HepG2 (cell line): Measurements from ENCODE around the gene ITGB7. TPM values are rescaled to one million over a fixed set of nuclear protein-coding genes. Genes with fewer than 3 reads are reported as not detected.

ENCODE experiments used
- CHD4 ChIP-seq: fragments of 200-600 bp; sonication (generic); IDR thresholded peaks from 2 replicates; pipeline ENCODE4 v1.7.0; 2017; ENCODE audit warnings: mild to moderate bottlenecking, low read length, borderline replicate concordance
- GABPA ChIP-seq, 2 experiments: IDR thresholded peaks; 2 replicates each; pipeline ENCODE4 v1.6.1; 2011 to 2016; ENCODE audit warnings: low read depth in 2 of 2, low read length in 1 of 2, missing biosample characterization in 1 of 2, missing genetic modification characterization in 1 of 2
- KDM2A ChIP-seq: sonication (generic); formaldehyde crosslinking; IDR thresholded peaks from 2 replicates; pipeline ENCODE4 v1.4.0; 2020; ENCODE audit warnings: low read depth, missing genetic modification reagents, borderline replicate concordance
- POLR2AphosphoS5 ChIP-seq: IDR thresholded peaks from 2 replicates; pipeline ENCODE4 v1.6.1; 2012; ENCODE audit warnings: low read depth, low read length
- RBFOX2 ChIP-seq: fragments of 200-400 bp; formaldehyde crosslinking; IDR thresholded peaks from 2 replicates; pipeline ENCODE4 v1.6.1; 2017; ENCODE audit warnings: low read depth, mild to moderate bottlenecking, low read length
- SMAD3 ChIP-seq: sonication (generic); formaldehyde crosslinking; IDR thresholded peaks from 2 replicates; pipeline ENCODE4 v1.4.0; 2020; ENCODE audit warnings: missing genetic modification reagents
- SMYD3 ChIP-seq: sonication (generic); formaldehyde crosslinking; IDR thresholded peaks from 2 replicates; pipeline ENCODE4 v1.8.1; 2023; ENCODE audit warnings: mild to moderate bottlenecking, missing genetic modification reagents
- YEATS2 ChIP-seq: sonication (generic); formaldehyde crosslinking; IDR thresholded peaks from 2 replicates; pipeline ENCODE4 v1.4.0; 2020; ENCODE audit warnings: missing genetic modification reagents, borderline replicate concordance
- ZMYM3 ChIP-seq: sonication (generic); formaldehyde crosslinking; IDR thresholded peaks from 2 replicates; pipeline ENCODE4 v1.5.1; 2020; ENCODE audit warnings: mild to moderate bottlenecking, missing genetic modification reagents
- ZNF160 ChIP-seq: sonication (generic); formaldehyde crosslinking; IDR thresholded peaks from 2 replicates; pipeline ENCODE4 v1.8.0; 2022; ENCODE audit warnings: mild to moderate bottlenecking, inconsistent platforms, missing genetic modification reagents
- ZNF232 ChIP-seq: sonication (generic); formaldehyde crosslinking; IDR thresholded peaks from 2 replicates; pipeline ENCODE4 v1.4.0; 2020; ENCODE audit warnings: missing genetic modification reagents, borderline replicate concordance
- ZNF251 ChIP-seq: sonication (generic); formaldehyde crosslinking; IDR thresholded peaks from 2 replicates; pipeline ENCODE4 v1.9.0; 2021; ENCODE audit warnings: mild to moderate bottlenecking, missing genetic modification reagents
- ZNF263 ChIP-seq: sonication (generic); formaldehyde crosslinking; IDR thresholded peaks from 2 replicates; pipeline ENCODE4 v1.4.0; 2020; ENCODE audit warnings: missing genetic modification reagents
- ZNF264 ChIP-seq: sonication (generic); formaldehyde crosslinking; IDR thresholded peaks from 2 replicates; pipeline ENCODE4 v1.4.0; 2020; ENCODE audit warnings: missing genetic modification reagents
- ZNF331 ChIP-seq: sonication (generic); formaldehyde crosslinking; IDR thresholded peaks from 2 replicates; pipeline ENCODE4 v1.4.0; 2020; ENCODE audit warnings: missing genetic modification reagents
- ZNF850 ChIP-seq: sonication (generic); formaldehyde crosslinking; conservative IDR thresholded peaks from 2 replicates; pipeline ENCODE4 v1.9.0; 2021; ENCODE audit warnings: mild to moderate bottlenecking, missing genetic modification reagents
- ZNF883 ChIP-seq: sonication (generic); formaldehyde crosslinking; IDR thresholded peaks from 2 replicates; pipeline ENCODE4 v1.5.1; 2020; ENCODE audit warnings: mild to moderate bottlenecking, missing genetic modification reagents; ENCODE audit errors: not compliant biosample characterization
- ZSCAN21 ChIP-seq: sonication (generic); formaldehyde crosslinking; IDR thresholded peaks from 2 replicates; pipeline ENCODE4 v1.8.0; 2022; ENCODE audit warnings: mild to moderate bottlenecking, missing genetic modification reagents, moderate library complexity, borderline replicate concordance
- polyA plus RNA-seq, 8 experiments: library from polyadenylated mRNA; depleted of rRNA in 3 of 8; stranded (reverse) in 7 of 8; unstranded in 1 of 8; fragments of >200 nt; fragmentation: Illumina TruSeq in 4 of 8; extraction: Trizol in 4 of 8; gene quantifications; 2 replicates each; pipeline versions ENCODE4 v1.2.1 to v1.2.3, GENCODE V29; 2011 to 2016; ENCODE audit warnings: low read depth in 4 of 8, missing spikeins in 1 of 8, mixed read lengths in 1 of 8; ENCODE audit not compliant: insufficient read depth in 1 of 8
- total RNA-seq, 5 experiments: library from RNA; depleted of rRNA; stranded (reverse); fragments of >200 nt; fragmentation: Illumina TruSeq; extraction: Trizol; gene quantifications; 2 replicates each; pipeline ENCODE4 v1.2.3, GENCODE V29; 2016; ENCODE audit warnings: low read depth in 1 of 5
- TF ChIP-seq, protein P1 (sequence below): sonication (generic); IDR thresholded peaks from 2 replicates; pipeline ENCODE4 v1.6.1; 2016; ENCODE audit warnings: low read depth, borderline replicate concordance
- TF ChIP-seq, protein P2 (sequence below): sonication (generic); formaldehyde crosslinking; IDR thresholded peaks from 2 replicates; pipeline ENCODE4 v1.4.0; 2020; ENCODE audit warnings: missing genetic modification reagents
- TF ChIP-seq, protein P3 (sequence below): sonication (generic); formaldehyde crosslinking; IDR thresholded peaks from 2 replicates; pipeline ENCODE4 v1.9.0; 2021; ENCODE audit warnings: missing genetic modification reagents, borderline replicate concordance
- TF ChIP-seq, protein P4 (sequence below): sonication (generic); formaldehyde crosslinking; conservative IDR thresholded peaks from 2 replicates; pipeline ENCODE4 v1.4.0; 2020; ENCODE audit warnings: missing genetic modification reagents

The ITGB7 gene
- total and polyA plus RNA-seq, 2 of the 13 experiments (the other 11 are each of a cell fraction or from before 2014, with no cell fraction given) = 0.16 to 0.18 TPM

DNA sequence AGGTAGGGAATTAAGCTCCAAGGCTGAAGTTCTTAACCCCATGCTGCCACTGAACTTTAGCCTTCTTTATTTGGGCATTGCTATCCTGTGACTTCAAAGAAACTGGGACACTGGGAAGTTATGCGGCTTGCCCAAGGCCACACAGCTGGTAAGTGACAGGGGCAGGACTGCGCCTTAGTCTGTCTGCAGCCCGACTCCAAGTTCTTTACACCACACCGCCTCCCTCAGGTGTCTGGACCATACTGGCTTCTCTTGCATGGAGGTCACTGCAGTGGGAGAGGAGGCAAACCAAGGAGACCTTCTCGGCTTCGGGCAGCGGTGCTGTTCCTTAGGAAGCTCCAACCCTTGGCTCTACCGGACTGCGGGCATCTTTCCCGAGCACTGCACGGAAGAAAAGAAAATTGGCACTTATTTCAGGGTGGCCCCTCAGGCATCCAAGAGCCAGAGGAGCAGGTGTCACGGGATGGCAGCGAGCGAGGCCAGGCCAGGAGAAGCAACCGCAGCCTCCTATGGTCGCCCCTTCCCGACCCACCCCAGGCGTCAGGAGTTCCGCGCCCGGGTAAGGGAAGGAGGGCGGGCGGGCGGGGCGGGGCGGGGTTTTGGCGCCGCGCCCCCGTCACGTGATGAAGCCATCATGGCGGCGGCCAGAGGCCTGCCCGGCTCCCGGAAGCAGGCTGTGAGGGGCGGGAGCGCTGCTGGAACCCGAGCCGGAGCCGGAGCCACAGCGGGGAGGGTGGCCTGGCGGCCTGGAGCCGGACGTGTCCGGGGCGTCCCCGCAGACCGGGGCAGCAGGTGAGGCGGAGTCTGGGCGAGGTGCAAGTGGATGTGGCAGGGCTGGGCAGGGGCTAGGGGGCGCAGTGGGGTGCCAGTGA, 44.7 kb upstream of the ITGB7 start (continued):
- TF ChIP-seq, protein P1, sequence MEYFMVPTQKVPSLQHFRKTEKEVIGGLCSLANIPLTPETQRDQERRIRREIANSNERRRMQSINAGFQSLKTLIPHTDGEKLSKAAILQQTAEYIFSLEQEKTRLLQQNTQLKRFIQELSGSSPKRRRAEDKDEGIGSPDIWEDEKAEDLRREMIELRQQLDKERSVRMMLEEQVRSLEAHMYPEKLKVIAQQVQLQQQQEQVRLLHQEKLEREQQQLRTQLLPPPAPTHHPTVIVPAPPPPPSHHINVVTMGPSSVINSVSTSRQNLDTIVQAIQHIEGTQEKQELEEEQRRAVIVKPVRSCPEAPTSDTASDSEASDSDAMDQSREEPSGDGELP = peak; percentile 92
- TF ChIP-seq, protein P2, sequence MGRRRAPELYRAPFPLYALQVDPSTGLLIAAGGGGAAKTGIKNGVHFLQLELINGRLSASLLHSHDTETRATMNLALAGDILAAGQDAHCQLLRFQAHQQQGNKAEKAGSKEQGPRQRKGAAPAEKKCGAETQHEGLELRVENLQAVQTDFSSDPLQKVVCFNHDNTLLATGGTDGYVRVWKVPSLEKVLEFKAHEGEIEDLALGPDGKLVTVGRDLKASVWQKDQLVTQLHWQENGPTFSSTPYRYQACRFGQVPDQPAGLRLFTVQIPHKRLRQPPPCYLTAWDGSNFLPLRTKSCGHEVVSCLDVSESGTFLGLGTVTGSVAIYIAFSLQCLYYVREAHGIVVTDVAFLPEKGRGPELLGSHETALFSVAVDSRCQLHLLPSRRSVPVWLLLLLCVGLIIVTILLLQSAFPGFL = no peak
- TF ChIP-seq ZNF263 (CRISPR knock-in tag) (peak; percentile 45; the same call in 1 of the 2 replicates), ZNF850 (CRISPR knock-in tag) (no peak; the same call in 1 of the 2 replicates), ZNF331 (CRISPR knock-in tag) (peak; percentile 65), ZNF232 (no peak; the same call in 1 of the 2 replicates), ZNF251 (CRISPR knock-in tag) (no peak), POLR2AphosphoS5 (peak; percentile 52; the same call in 1 of the 2 replicates), ZNF883 (CRISPR knock-in tag) (peak; percentile 59), ZSCAN21 (CRISPR knock-in tag) (peak; percentile 87), YEATS2 (CRISPR knock-in tag) (no peak; the same call in 1 of the 2 replicates), ZNF264 (peak; percentile 48; the same call in 1 of the 2 replicates), SMYD3 (CRISPR knock-in tag) (no peak), ZNF160 (CRISPR knock-in tag) (peak; percentile 25; the same call in 1 of the 2 replicates), GABPA (IDR thresholded peaks at IDR 0.05; ENCODE audit: low read depth, low read length) (peak; percentile 48), GABPA (CRISPR knock-in tag; IDR thresholded peaks at IDR 0.05; ENCODE audit: low read depth) (no peak; the same call in 1 of the 2 replicates), SMAD3 (CRISPR knock-in tag) (peak; percentile 57; the same call in 1 of the 2 replicates), ZMYM3 (CRISPR knock-in tag) (peak; percentile 28; the same call in 1 of the 2 replicates), RBFOX2 (peak; percentile 84), CHD4 (no peak), KDM2A (peak; percentile 64; the same call in 1 of the 2 replicates)
- TF ChIP-seq, protein P3, sequence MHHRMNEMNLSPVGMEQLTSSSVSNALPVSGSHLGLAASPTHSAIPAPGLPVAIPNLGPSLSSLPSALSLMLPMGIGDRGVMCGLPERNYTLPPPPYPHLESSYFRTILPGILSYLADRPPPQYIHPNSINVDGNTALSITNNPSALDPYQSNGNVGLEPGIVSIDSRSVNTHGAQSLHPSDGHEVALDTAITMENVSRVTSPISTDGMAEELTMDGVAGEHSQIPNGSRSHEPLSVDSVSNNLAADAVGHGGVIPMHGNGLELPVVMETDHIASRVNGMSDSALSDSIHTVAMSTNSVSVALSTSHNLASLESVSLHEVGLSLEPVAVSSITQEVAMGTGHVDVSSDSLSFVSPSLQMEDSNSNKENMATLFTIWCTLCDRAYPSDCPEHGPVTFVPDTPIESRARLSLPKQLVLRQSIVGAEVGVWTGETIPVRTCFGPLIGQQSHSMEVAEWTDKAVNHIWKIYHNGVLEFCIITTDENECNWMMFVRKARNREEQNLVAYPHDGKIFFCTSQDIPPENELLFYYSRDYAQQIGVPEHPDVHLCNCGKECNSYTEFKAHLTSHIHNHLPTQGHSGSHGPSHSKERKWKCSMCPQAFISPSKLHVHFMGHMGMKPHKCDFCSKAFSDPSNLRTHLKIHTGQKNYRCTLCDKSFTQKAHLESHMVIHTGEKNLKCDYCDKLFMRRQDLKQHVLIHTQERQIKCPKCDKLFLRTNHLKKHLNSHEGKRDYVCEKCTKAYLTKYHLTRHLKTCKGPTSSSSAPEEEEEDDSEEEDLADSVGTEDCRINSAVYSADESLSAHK = no peak
- TF ChIP-seq, protein P4, sequence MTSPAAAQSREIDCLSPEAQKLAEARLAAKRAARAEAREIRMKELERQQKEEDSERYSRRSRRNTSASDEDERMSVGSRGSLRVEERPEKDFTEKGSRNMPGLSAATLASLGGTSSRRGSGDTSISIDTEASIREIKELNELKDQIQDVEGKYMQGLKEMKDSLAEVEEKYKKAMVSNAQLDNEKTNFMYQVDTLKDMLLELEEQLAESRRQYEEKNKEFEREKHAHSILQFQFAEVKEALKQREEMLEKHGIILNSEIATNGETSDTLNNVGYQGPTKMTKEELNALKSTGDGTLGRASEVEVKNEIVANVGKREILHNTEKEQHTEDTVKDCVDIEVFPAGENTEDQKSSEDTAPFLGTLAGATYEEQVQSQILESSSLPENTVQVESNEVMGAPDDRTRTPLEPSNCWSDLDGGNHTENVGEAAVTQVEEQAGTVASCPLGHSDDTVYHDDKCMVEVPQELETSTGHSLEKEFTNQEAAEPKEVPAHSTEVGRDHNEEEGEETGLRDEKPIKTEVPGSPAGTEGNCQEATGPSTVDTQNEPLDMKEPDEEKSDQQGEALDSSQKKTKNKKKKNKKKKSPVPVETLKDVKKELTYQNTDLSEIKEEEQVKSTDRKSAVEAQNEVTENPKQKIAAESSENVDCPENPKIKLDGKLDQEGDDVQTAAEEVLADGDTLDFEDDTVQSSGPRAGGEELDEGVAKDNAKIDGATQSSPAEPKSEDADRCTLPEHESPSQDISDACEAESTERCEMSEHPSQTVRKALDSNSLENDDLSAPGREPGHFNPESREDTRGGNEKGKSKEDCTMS (CRISPR knock-in tag) = no peak
